ENCODE results near the gene FAM53B. TPM values are rescaled to one million over a fixed set of nuclear protein-coding genes. Genes with fewer than 3 reads are reported as not detected.
"Not testable (repeated sequence)": the region's sequence is repeated elsewhere in the genome, so short reads cannot be mapped to it uniquely, and the experiment has no call there.

The FAM53B gene
- polyA plus RNA-seq, 3 donors = 7.1 to 12.8 (median 9.8) TPM

GRCh38 chr10:124592736-124593430, 151.3 kb downstream of the FAM53B start:
- 93 to 95% (median 94%) methylated on average over 26 of the region's 26 CpGs for WGBS, 3 donors
- no peak overlapping the region for H3K27ac ChIP-seq (ENCODE audit: low read depth, low read length)

GRCh38 chr10:124592101-124592500, 152.1 kb downstream of the FAM53B start:
- WGBS, 3 donors = 92 to 95% (median 93%) methylated on average over 7 of the region's 7 CpGs
- no peak overlapping the region for H3K27ac ChIP-seq (ENCODE audit: low read depth, low read length)

GRCh38 chr10:124591123-124591495, 153.1 kb downstream of the FAM53B start:
- no peak overlapping the region for H3K27ac ChIP-seq (ENCODE audit: low read depth, low read length)
- 82 to 91% (median 87%) methylated on average over 4 to 5 of the region's 5 CpGs for WGBS, 3 donors

GRCh38 chr10:124590216-124591122, 153.7 kb downstream of the FAM53B start:
- H3K27ac ChIP-seq (ENCODE audit: low read depth, low read length) = no peak overlapping the region
- 79 to 92% (median 87%) methylated on average over 23 of the region's 23 CpGs for WGBS, 3 donors

- WGBS, 3 donors = 22 to 88% (median 84%) methylated on average over 23 to 24 of the region's 24 CpGs
- no peak overlapping the region for H3K27ac ChIP-seq (ENCODE audit: low read depth, low read length)
Measured at GRCh38 chr10:124589491-124590041, 154.6 kb downstream of the FAM53B start.

GRCh38 chr10:124588736-124589490, 155.3 kb downstream of the FAM53B start:
- no peak overlapping the region for H3K27ac ChIP-seq (ENCODE audit: low read depth, low read length)
- 15 to 31% (median 31%) methylated on average over 15 of the region's 15 CpGs for WGBS, 3 donors

GRCh38 chr10:124588341-124588735, 155.8 kb downstream of the FAM53B start:
- WGBS, 3 donors = 81 to 89% (median 87%) methylated on average over 6 of the region's 6 CpGs
- H3K27ac ChIP-seq (ENCODE audit: low read depth, low read length) = not testable (repeated sequence)

GRCh38 chr10:124587811-124588211, 156.4 kb downstream of the FAM53B start:
- H3K27ac ChIP-seq (ENCODE audit: low read depth, low read length) = no peak overlapping the region
- WGBS, 3 donors = 93 to 96% (median 94%) methylated on average over 11 of the region's 11 CpGs

- WGBS, 3 donors = 94 to 100% (median 94%) methylated on average over 3 of the region's 3 CpGs
- H3K27ac ChIP-seq (ENCODE audit: low read depth, low read length) = no peak overlapping the region
Measured at GRCh38 chr10:124586142-124586541, 158.0 kb downstream of the FAM53B start.

GRCh38 chr10:124579011-124579399, 165.2 kb downstream of the FAM53B start:
- WGBS, 3 donors = 73 to 85% (median 78%) methylated on average over 16 of the region's 16 CpGs
- H3K27ac ChIP-seq (ENCODE audit: low read depth, low read length) = no peak overlapping the region

- no peak overlapping the region for H3K27ac ChIP-seq (ENCODE audit: low read depth, low read length)
- WGBS, 3 donors = 88 to 93% (median 89%) methylated on average over 23 of the region's 23 CpGs
Measured at GRCh38 chr10:124578231-124579010, 165.8 kb downstream of the FAM53B start.

- H3K27ac ChIP-seq (ENCODE audit: low read depth, low read length) = no peak overlapping the region
- WGBS, 3 donors = 88 to 95% (median 93%) methylated on average over 3 of the region's 3 CpGs
Measured at GRCh38 chr10:124577651-124578050, 166.5 kb downstream of the FAM53B start.

- H3K27ac ChIP-seq (ENCODE audit: low read depth, low read length) = no peak overlapping the region
- 81 to 90% (median 83%) methylated on average over 20 of the region's 20 CpGs for WGBS, 3 donors
Measured at GRCh38 chr10:124576526-124577420, 167.4 kb downstream of the FAM53B start.

- WGBS, 3 donors = 85 to 91% (median 86%) methylated on average over 22 of the region's 22 CpGs
- H3K27ac ChIP-seq (ENCODE audit: low read depth, low read length) = no peak overlapping the region
Measured at GRCh38 chr10:124575107-124576035, 168.8 kb downstream of the FAM53B start.

GRCh38 chr10:124574456-124575070, 169.6 kb downstream of the FAM53B start:
- WGBS, 3 donors = 91 to 93% (median 92%) methylated on average over 13 to 14 of the region's 14 CpGs

More at GRCh38 chr10:124574456-124575070, 169.6 kb downstream of the FAM53B start:
- no peak overlapping the region for H3K27ac ChIP-seq (ENCODE audit: low read depth, low read length)

Measured in adipose tissue (tissue), 3 donors.